Prostate gland (tissue), 2 donors: Measurements from ENCODE around the gene SLC25A31. TPM values are rescaled to one million over a fixed set of nuclear protein-coding genes. Genes with fewer than 3 reads are reported as not detected.

Source experiments
- DNase-seq: peaks from one replicate; pipeline ENCODE4 v3.0.0-alpha.2; 2019; ENCODE audit warnings: low spot score
- H3K27ac ChIP-seq, 2 donors: fragments of 200-600 bp; sonication (generic); 2 replicates each; pipeline ENCODE4 v1.5.1; 2017 to 2019
- H3K27me3 ChIP-seq: fragments of 200-600 bp; sonication (generic); replicated peaks from 2 replicates; pipeline ENCODE4 v1.5.1; 2019; ENCODE audit not compliant: insufficient read depth
- H3K36me3 ChIP-seq, 2 donors: fragments of 200-600 bp; sonication (generic); 1 replicate in 1 of 2; 2 replicates in 1 of 2; pipeline versions ENCODE4 v1.5.1 to v1.8.1; 2017 to 2019
- H3K4me1 ChIP-seq: fragments of 200-600 bp; sonication (generic); replicated peaks from 2 replicates; pipeline ENCODE4 v1.5.1; 2019
- H3K4me3 ChIP-seq, 2 donors: fragments of 200-600 bp; sonication (generic); 2 replicates each; pipeline ENCODE4 v1.5.1; 2017 to 2019
- H3K9me3 ChIP-seq: fragments of 200-600 bp; sonication (generic); 2 replicates; pipeline ENCODE4 v1.5.1; 2017
- POLR2A ChIP-seq: fragments of 450-650 bp; IDR thresholded peaks from one replicate; pipeline ENCODE4 v1.6.1; 2016; ENCODE audit warnings: antibody characterized with exemption, mild to moderate bottlenecking
- POLR2AphosphoS5 ChIP-seq: sonication (generic); formaldehyde crosslinking; IDR thresholded peaks from one replicate; pipeline ENCODE4 v1.6.1; 2017; ENCODE audit warnings: antibody characterized with exemption
- WGBS: methylation state at CpG from one replicate; pipeline ENCODE4 v1.1.5; 2018; 5-methylcytosine and 5-hydroxymethylcytosine counted together
- intact Hi-C: fragments of 100-400 bp; cut with DNase I; formaldehyde crosslinking; loops from one replicate; pipeline ENCODE4 v1.14.2; 2022
- total RNA-seq, 2 donors: library from RNA; depleted of rRNA; stranded (reverse); fragments of >200 nt; gene quantifications; one replicate each; pipeline ENCODE4 v1.1.0, GENCODE V29; 2016
- TF ChIP-seq, protein P1 (sequence below), 4 experiments: fragments of 200-600 bp in 2 of 4; fragments of 450-650 bp in 2 of 4; sonication (generic) in 2 of 4; IDR thresholded peaks; 1 replicate in 3 of 4; 2 replicates in 1 of 4; pipeline ENCODE4 v1.5.1; 2016 to 2019; ENCODE audit warnings: antibody characterized with exemption in 4 of 4, mild to moderate bottlenecking in 2 of 4, moderate library complexity in 2 of 4

The SLC25A31 gene
- total RNA-seq, 2 donors from 2014 or later, result 7.7 TPM; not detected in 1

DNA sequence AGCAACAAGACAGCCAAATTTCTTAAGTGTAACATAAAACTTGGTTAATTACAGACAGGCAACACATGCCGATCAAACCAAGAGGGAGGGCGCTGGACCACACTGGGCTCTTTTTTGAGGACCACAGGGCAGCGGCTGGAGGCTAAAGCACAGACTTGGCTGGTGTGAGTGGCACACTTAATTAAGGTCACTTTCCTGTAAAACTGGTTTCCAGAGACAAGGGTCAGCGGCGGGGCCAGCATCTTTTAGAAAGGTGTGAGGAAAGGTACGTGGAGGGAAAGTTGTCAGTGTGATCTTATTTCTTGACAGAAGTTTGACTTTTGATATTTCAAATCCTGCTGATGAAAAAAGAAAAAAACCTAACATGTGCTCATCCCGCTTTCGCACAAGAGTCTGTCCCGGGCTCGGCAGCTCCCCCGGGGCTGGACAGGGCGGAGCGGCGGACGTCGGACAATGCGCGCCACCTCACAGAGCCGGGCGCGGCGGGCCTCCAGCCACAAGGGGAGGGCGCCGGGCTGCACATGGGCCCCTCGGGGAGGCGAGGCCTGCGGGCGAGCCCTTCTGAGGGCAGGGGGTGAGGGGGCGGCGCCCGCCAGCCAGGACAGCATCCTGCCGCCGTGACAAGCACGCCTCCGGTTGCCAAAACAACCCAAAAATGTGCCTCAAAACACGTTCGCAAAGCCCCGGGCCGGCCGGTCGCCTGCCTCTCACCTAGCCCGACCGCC lies 51.3 kb downstream of the SLC25A31 start:
- Histone ChIP-seq H3K27me3 (no peaks in the 10 kb centered on the region), H3K27ac (peak overlapping the region; percentile 72 to 76), H3K36me3 (no peaks in the 10 kb centered on the region), H3K4me1 (no peaks in the 10 kb centered on the region), H3K9me3 (no peaks in the 10 kb centered on the region), H3K4me3 (peak overlapping the region; percentile 61)
- WGBS, result 15% methylated on average over 34 of the region's 43 CpGs
- TF ChIP-seq, protein P1, sequence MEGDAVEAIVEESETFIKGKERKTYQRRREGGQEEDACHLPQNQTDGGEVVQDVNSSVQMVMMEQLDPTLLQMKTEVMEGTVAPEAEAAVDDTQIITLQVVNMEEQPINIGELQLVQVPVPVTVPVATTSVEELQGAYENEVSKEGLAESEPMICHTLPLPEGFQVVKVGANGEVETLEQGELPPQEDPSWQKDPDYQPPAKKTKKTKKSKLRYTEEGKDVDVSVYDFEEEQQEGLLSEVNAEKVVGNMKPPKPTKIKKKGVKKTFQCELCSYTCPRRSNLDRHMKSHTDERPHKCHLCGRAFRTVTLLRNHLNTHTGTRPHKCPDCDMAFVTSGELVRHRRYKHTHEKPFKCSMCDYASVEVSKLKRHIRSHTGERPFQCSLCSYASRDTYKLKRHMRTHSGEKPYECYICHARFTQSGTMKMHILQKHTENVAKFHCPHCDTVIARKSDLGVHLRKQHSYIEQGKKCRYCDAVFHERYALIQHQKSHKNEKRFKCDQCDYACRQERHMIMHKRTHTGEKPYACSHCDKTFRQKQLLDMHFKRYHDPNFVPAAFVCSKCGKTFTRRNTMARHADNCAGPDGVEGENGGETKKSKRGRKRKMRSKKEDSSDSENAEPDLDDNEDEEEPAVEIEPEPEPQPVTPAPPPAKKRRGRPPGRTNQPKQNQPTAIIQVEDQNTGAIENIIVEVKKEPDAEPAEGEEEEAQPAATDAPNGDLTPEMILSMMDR (IDR thresholded peaks at IDR 0.05), result peak in 1 of 4 experiments; percentile 2
- TF ChIP-seq POLR2A, result no peak
- no peak for TF ChIP-seq POLR2AphosphoS5
- intact Hi-C loops, result loop anchor here (5.0 to 10.0 kb wide), 2 partner anchors 101 to 183 kb away; partner anchors contain the start of genes ABHD18, MFSD8 and PLK4
- DNase-seq, result peak; percentile 32

DNA sequence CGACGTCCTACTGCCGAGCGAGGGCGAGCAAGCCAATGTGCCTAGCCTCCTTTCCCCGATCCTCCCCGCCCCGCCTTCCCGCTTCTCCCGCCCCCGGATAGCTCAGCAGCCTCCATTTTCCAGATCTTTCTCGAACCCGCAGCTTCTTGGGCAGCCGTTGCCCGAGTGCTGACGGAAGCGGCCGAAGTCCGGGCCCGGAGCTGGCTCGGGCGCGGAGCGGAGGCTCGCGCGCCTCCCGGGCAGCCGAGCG lies 51.8 kb downstream of the SLC25A31 start:
- intact Hi-C loops, result loop anchor here (5.0 to 10.0 kb wide), 2 partner anchors 100 to 183 kb away; partner anchors contain the start of genes ABHD18, MFSD8 and PLK4
- Histone ChIP-seq H3K4me3 (peak overlapping the region; percentile 61), H3K4me1 (no peaks in the 10 kb centered on the region), H3K27ac (peak overlapping the region; percentile 72 to 76), H3K27me3 (no peaks in the 10 kb centered on the region), H3K36me3 (no peaks in the 10 kb centered on the region), H3K9me3 (no peaks in the 10 kb centered on the region)
- 0% methylated on average over 30 of the region's 30 CpGs for WGBS
- TF ChIP-seq, protein P1 (IDR thresholded peaks at IDR 0.05), result no peak
- no peak for TF ChIP-seq POLR2AphosphoS5
- DNase-seq, result peak; percentile 77

DNA sequence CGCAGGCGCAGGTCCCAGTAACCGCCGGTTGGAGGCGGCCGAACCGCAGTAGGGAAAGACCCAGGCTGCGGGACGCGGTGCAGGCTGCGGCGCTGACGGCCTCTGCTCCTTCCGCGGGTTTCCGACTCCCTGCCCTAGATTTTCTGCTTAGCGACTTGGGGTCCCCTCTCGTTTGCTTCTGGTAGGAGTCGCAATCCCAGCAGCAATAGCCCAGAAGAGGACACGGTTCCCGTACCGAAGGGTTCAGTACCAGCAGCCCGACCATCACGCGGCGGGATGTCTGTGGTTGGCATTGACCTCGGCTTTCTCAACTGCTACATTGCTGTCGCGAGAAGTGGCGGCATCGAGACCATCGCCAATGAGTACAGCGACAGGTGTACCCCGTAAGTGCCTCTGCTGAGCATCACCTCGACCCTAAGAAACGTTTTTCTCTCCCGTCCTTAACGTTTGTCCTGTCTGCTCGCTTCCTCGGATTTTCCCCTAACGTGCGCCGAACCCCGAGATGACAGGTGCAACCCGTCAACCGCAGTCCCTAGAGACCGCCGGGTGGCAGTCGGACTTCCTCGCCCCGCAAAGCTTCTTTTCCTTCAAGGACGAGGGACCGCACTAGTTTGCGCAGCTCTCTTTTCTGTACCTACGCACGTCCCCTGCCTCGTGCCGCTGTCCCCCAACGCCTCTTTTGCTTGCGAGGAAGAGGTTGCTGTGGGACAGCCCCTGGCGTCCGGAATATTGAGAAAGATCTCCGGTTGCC lies 52.2 kb downstream of the SLC25A31 start, which contains the start of gene HSPA4L:
Gene HSPA4L (plus strand): TSS at position 48 of the 751 bp plus-strand sequence. CDS start 229 bp downstream, at position 277.
- intact Hi-C loops, result loop anchor here (5.0 to 10.0 kb wide), 2 partner anchors 100 to 182 kb away; partner anchors contain the start of genes ABHD18, MFSD8 and PLK4
- no peaks in the 10 kb centered on the region for H3K9me3 ChIP-seq
- H3K27ac ChIP-seq, result peak within 1 kb of the TSS; percentile 72 to 76
- TF ChIP-seq, protein P1 (IDR thresholded peaks at IDR 0.05), result peak in 2 of 4 experiments; percentile 46 to 79
- TF ChIP-seq POLR2A, result peak; percentile 90
- TF ChIP-seq POLR2AphosphoS5, result peak; percentile 70
- DNase-seq, result no peak
- no peaks in the 10 kb centered on the region for H3K27me3 ChIP-seq
- H3K4me1 ChIP-seq, result no peaks in the 10 kb centered on the region
- H3K4me3 ChIP-seq, result peak within 1 kb of the TSS; percentile 61
- WGBS, result under 1% methylated on average over 62 of the region's 63 CpGs
- no peaks in the 10 kb centered on the region for H3K36me3 ChIP-seq

DNA sequence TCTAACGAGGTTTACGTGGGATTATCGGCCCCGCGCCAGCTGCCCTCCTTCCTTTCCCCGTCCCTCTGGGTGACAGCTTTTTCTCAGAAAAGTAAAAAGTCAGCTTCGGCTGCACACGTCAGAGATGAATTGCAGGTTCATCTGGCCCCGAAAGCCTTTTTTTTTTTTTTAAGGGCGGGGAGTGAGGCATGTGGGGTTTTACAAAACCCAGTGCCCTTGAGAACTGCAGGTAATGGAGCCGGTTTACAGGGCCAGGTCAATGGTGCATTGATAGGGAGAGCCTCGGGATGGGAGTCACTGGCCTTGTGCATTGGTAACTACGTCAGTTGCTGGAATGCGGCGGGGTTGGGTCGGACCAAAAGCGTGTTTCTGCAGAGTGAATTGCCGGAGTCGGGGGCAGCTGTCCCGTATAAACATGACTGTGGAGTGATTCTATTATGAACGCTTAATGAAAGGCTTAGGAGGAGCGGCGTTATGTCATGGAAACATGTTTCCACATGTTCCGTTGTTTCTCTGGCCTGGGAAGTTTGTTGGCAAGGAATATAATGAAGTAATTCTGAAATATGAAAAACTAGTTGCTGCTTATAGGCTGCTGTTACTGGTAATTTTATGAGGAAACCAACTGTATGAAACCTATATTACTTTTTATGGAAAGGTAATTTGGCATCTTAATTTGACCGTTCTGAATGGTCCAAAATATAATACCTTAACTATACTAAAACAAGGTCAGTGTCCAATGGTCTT lies 53.0 kb downstream of the SLC25A31 start:
- Histone ChIP-seq H3K9me3 (no peaks in the 10 kb centered on the region), H3K36me3 (no peaks in the 10 kb centered on the region), H3K4me3 (peak overlapping the region; percentile 61), H3K4me1 (no peaks in the 10 kb centered on the region), H3K27ac (peak overlapping the region; percentile 72 to 76), H3K27me3 (no peaks in the 10 kb centered on the region)
- DNase-seq, result peak; percentile 73
- 4% methylated on average over 25 of the region's 25 CpGs for WGBS
- TF ChIP-seq, protein P1 (IDR thresholded peaks at IDR 0.05), result no peak
- TF ChIP-seq POLR2AphosphoS5 (peak; percentile 67), POLR2A (peak; percentile 34)
- intact Hi-C loops, result loop anchor here (5.0 to 10.0 kb wide), 2 partner anchors 99 to 182 kb away; partner anchors contain the start of genes ABHD18, MFSD8 and PLK4
